ENCODE data around the gene TFB2M.
"Not testable (repeated sequence)": the region's sequence is repeated elsewhere in the genome, so short reads cannot be mapped to it uniquely, and the experiment has no call there.

The TFB2M gene

DNA sequence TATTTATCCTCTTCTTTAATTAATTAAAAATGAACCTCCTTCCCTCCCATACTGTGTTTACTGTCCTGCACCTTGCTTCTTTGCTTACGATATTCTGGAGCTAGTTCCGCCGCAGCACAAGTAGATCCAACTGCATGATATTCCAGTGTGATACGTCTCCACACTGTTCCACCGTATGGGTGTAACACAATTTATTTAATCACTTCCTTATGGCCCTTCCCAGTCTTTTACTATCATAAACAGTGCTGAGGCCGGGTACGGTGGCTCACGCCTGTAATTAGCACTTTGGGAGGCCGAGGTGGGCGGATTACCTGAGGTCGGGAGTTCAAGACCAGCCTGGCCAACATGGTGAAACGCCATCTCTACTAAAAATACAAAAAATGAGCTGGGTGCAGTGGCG lies 25.9 kb upstream of the TFB2M start:
- no peak for TF ChIP-seq EZH2phosphoT487 (conservative IDR thresholded peaks at IDR 0.05; ENCODE audit: low read length)
- TF ChIP-seq, protein P1, sequence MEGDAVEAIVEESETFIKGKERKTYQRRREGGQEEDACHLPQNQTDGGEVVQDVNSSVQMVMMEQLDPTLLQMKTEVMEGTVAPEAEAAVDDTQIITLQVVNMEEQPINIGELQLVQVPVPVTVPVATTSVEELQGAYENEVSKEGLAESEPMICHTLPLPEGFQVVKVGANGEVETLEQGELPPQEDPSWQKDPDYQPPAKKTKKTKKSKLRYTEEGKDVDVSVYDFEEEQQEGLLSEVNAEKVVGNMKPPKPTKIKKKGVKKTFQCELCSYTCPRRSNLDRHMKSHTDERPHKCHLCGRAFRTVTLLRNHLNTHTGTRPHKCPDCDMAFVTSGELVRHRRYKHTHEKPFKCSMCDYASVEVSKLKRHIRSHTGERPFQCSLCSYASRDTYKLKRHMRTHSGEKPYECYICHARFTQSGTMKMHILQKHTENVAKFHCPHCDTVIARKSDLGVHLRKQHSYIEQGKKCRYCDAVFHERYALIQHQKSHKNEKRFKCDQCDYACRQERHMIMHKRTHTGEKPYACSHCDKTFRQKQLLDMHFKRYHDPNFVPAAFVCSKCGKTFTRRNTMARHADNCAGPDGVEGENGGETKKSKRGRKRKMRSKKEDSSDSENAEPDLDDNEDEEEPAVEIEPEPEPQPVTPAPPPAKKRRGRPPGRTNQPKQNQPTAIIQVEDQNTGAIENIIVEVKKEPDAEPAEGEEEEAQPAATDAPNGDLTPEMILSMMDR (IDR thresholded peaks at IDR 0.05; ENCODE audit: insufficient read depth, low read length, poor library complexity, severe bottlenecking), result no peak
- H3K4me2 ChIP-seq (ENCODE audit: low read depth, low read length, poor library complexity, severe bottlenecking), result no peak overlapping the region
- no peak overlapping the region for H3K4me3 ChIP-seq (ENCODE audit: insufficient read depth, low read length, poor library complexity, severe bottlenecking)
- peaks cover 10% of the 10 kb centered on the region; the same call in 1 of the 2 replicates for H3K36me3 ChIP-seq (ENCODE audit: low read length)
- H3K9ac ChIP-seq (ENCODE audit: low read length), result no peak overlapping the region
- H3F3A ChIP-seq (ENCODE audit: insufficient read depth), result no peaks in the 10 kb centered on the region; the same call in 1 of the 2 replicates
- no peak overlapping the region for H3K27ac ChIP-seq (ENCODE audit: low read depth, low read length)
- no peaks in the 10 kb centered on the region for H3K27me3 ChIP-seq (ENCODE audit: low read length)
- no peaks in the 10 kb centered on the region for H4K20me1 ChIP-seq (ENCODE audit: low read depth, low read length)
- H3K79me2 ChIP-seq (ENCODE audit: insufficient read depth, low read length), result peaks cover 75% of the 10 kb centered on the region
- H2AFZ ChIP-seq (ENCODE audit: low read depth, low read length, severe bottlenecking), result no peak overlapping the region
- no peaks in the 10 kb centered on the region for H3K9me3 ChIP-seq (ENCODE audit: insufficient read depth, low read length)
- H3K9me2 ChIP-seq (replicated peaks; ENCODE audit: insufficient read depth, low read length), result no peaks in the 10 kb centered on the region

DNA sequence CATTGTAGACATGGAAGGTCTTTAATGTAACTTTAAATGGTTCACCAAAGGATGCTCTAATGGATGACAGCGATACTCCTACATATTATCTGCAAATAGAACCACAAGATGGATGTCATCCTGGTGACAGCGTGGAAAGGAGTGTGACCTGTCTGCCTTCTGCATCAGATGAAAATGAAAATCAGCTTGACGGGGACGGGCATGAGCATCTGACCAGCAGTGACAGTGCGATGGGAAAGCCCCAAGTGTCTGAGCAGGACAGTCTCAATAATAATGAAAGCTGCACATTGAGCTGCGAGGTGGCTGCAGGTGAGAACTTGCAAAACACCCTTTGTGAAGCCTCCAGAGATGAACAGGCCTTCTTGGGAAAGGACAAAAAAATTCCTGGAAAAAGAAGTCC lies 25.4 kb upstream of the TFB2M start:
- Histone ChIP-seq H3K79me2 (ENCODE audit: insufficient read depth, low read length) (peaks cover 75% of the 10 kb centered on the region), H3K36me3 (ENCODE audit: low read length) (peaks cover 10% of the 10 kb centered on the region; the same call in 1 of the 2 replicates), H4K20me1 (ENCODE audit: low read depth, low read length) (no peaks in the 10 kb centered on the region), H3F3A (ENCODE audit: insufficient read depth) (no peaks in the 10 kb centered on the region; the same call in 1 of the 2 replicates), H3K27me3 (ENCODE audit: low read length) (no peaks in the 10 kb centered on the region), H3K4me2 (ENCODE audit: low read depth, low read length, poor library complexity, severe bottlenecking) (no peak overlapping the region), H2AFZ (ENCODE audit: low read depth, low read length, severe bottlenecking) (no peak overlapping the region), H3K9me3 (ENCODE audit: insufficient read depth, low read length) (no peaks in the 10 kb centered on the region), H3K9ac (ENCODE audit: low read length) (no peak overlapping the region), H3K9me2 (replicated peaks; ENCODE audit: insufficient read depth, low read length) (no peaks in the 10 kb centered on the region), H3K27ac (ENCODE audit: low read depth, low read length) (no peak overlapping the region), H3K4me3 (ENCODE audit: insufficient read depth, low read length, poor library complexity, severe bottlenecking) (no peak overlapping the region)
- no peak for TF ChIP-seq EZH2phosphoT487 (conservative IDR thresholded peaks at IDR 0.05; ENCODE audit: low read length)
- TF ChIP-seq, protein P1 (IDR thresholded peaks at IDR 0.05; ENCODE audit: insufficient read depth, low read length, poor library complexity, severe bottlenecking), result no peak

DNA sequence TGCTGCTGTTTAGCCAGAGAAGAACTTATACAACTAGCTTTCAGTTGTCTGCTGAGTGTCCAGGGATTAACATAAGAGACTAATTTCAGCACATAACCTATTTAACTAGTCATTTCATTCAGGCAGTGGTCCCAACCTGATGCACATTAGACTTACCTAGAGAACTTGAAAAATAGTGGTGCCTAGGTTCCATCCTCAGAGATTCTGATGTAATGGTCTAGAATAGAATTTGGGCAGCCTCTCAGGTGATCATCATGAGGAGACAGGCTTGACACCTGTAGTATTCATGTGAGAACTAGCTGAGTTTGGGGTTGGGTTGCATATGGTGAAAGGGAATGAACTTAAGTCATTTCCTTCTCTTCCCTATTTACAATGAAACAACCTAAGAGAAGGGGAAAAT lies 25.0 kb upstream of the TFB2M start:
- Histone ChIP-seq H3K9me2 (replicated peaks; ENCODE audit: insufficient read depth, low read length) (no peaks in the 10 kb centered on the region), H3K4me3 (ENCODE audit: insufficient read depth, low read length, poor library complexity, severe bottlenecking) (no peak overlapping the region), H3K36me3 (ENCODE audit: low read length) (peaks cover 10% of the 10 kb centered on the region; the same call in 1 of the 2 replicates), H3K9ac (ENCODE audit: low read length) (no peak overlapping the region), H4K20me1 (ENCODE audit: low read depth, low read length) (no peaks in the 10 kb centered on the region), H3K4me2 (ENCODE audit: low read depth, low read length, poor library complexity, severe bottlenecking) (no peak overlapping the region), H3K27ac (ENCODE audit: low read depth, low read length) (no peak overlapping the region), H3K9me3 (ENCODE audit: insufficient read depth, low read length) (no peaks in the 10 kb centered on the region), H3K79me2 (ENCODE audit: insufficient read depth, low read length) (peaks cover 71% of the 10 kb centered on the region), H3F3A (ENCODE audit: insufficient read depth) (no peaks in the 10 kb centered on the region; the same call in 1 of the 2 replicates), H3K27me3 (ENCODE audit: low read length) (no peaks in the 10 kb centered on the region), H2AFZ (ENCODE audit: low read depth, low read length, severe bottlenecking) (no peak overlapping the region)
- TF ChIP-seq, protein P1 (IDR thresholded peaks at IDR 0.05; ENCODE audit: insufficient read depth, low read length, poor library complexity, severe bottlenecking), result no peak
- TF ChIP-seq EZH2phosphoT487 (conservative IDR thresholded peaks at IDR 0.05; ENCODE audit: low read length), result no peak

DNA sequence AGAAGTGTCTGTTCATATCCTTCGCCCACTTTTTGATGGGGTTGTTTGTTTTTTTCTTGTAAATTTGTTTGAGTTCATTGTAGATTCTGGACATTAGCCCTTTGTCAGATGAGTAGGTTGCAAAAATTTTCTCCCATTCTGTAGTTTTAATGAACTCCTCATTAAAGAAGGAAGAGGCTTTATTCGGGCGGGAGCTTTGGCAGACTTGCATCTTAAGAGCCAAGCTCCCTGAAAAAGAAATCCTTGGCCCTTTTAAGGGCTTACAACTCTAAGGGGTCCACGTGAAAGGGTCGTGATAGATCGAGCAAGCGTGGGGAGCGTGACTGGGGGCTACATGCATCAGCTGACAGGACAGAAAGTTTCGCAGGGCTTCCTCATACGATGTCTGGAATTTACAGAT lies 23.9 kb upstream of the TFB2M start:
- H2AFZ ChIP-seq (ENCODE audit: low read depth, low read length, severe bottlenecking); H3K4me3 ChIP-seq (ENCODE audit: insufficient read depth, low read length, poor library complexity, severe bottlenecking); H3F3A ChIP-seq (ENCODE audit: insufficient read depth); H3K4me2 ChIP-seq (ENCODE audit: low read depth, low read length, poor library complexity, severe bottlenecking); H3K36me3 ChIP-seq (ENCODE audit: low read length); H3K9me2 ChIP-seq (replicated peaks; ENCODE audit: insufficient read depth, low read length); H4K20me1 ChIP-seq (ENCODE audit: low read depth, low read length); H3K27me3 ChIP-seq (ENCODE audit: low read length); H3K9ac ChIP-seq (ENCODE audit: low read length); H3K9me3 ChIP-seq (ENCODE audit: insufficient read depth, low read length); H3K27ac ChIP-seq (ENCODE audit: low read depth, low read length): not testable (repeated sequence)
- peaks cover 68% of the 10 kb centered on the region for H3K79me2 ChIP-seq (ENCODE audit: insufficient read depth, low read length)

All from SU-DHL-6 (cell line).